A549 (cell line): ENCODE measurements around the gene SULT1A1. TPM values are rescaled to one million over a fixed set of nuclear protein-coding genes. Genes with fewer than 3 reads are reported as not detected.
"Not testable (repeated sequence)": the region's sequence is repeated elsewhere in the genome, so short reads cannot be mapped to it uniquely, and the experiment has no call there.

ENCODE experiments used
- ATAC-seq, 2 experiments: fragments of 200-7000 bp in 1 of 2; fragments of >200 bp in 1 of 2; cut with Nextera tagmentation in 1 of 2; cut with Tn5 transposase in 1 of 2; 3 replicates each; pipeline versions ENCODE4 v1.8.0 to v1.9.1; 2018 to 2020; ENCODE audit warnings: mild to moderate bottlenecking in 1 of 2, moderate library complexity in 1 of 2
- CTCF ChIA-PET: fragments of 300-600 bp; sonication (Branson Sonifier 250); formaldehyde crosslinking; extraction: SDS; loops from one replicate; lab custom pipeline; 2021; ENCODE audit warnings: antibody characterized with exemption, inconsistent platforms; lab: Yijun Ruan, JAX
- POLR2A ChIA-PET: fragments of 350-600 bp; formaldehyde crosslinking; extraction: SDS; loops from one replicate; lab custom pipeline; 2021; ENCODE audit warnings: antibody characterized with exemption, inconsistent platforms; lab: Yijun Ruan, JAX
- DNase-seq, 2 experiments: peaks; one replicate each; pipeline versions ENCODE4 v3.0.0 to v3.0.0-alpha.2; 2011 to 2016; ENCODE audit warnings: low read depth in 1 of 2, low spot score in 1 of 2
- FAIRE-seq: peaks from 2 replicates; lab custom pipeline; 2011; peaks lifted over from hg19 to GRCh38; lab: Jason Lieb, UNC
- H3K27ac ChIP-seq, 2 experiments: fragments of >200 bp; sonication (Bioruptor Twin); formaldehyde crosslinking; 3 replicates each; pipeline ENCODE4 v1.5.1; 2016 to 2017
- H3K4me1 ChIP-seq: fragments of >200 bp; sonication (Bioruptor Twin); formaldehyde crosslinking; 3 replicates; pipeline ENCODE4 v1.6.1; 2016
- H3K4me2 ChIP-seq: fragments of >200 bp; sonication (Bioruptor Twin); formaldehyde crosslinking; 3 replicates; pipeline ENCODE4 v1.6.1; 2016
- H3K4me3 ChIP-seq: fragments of >200 bp; sonication (Bioruptor Twin); formaldehyde crosslinking; 3 replicates; pipeline ENCODE4 v1.5.1; 2016
- H3K9me3 ChIP-seq: fragments of >200 bp; sonication (Bioruptor Twin); formaldehyde crosslinking; 3 replicates; pipeline ENCODE4 v1.6.1; 2016
- CBX8 ChIP-seq: fragments of 200-600 bp; sonication (generic); IDR thresholded peaks from 2 replicates; pipeline ENCODE4 v1.6.1; 2016
- CEBPB ChIP-seq, 2 experiments: fragments of >200 bp in 1 of 2; sonication (Bioruptor Twin) in 1 of 2; formaldehyde crosslinking in 1 of 2; IDR thresholded peaks; 2 replicates each; pipeline ENCODE4 v1.6.1; 2012 to 2016
- ESRRA ChIP-seq: fragments of 150-350 bp; IDR thresholded peaks from 2 replicates; pipeline ENCODE4 v1.6.1; 2014; ENCODE audit warnings: mild to moderate bottlenecking, low read length, borderline replicate concordance
- GATA3 ChIP-seq: IDR thresholded peaks from 2 replicates; pipeline ENCODE4 v1.6.1; 2012; ENCODE audit warnings: borderline replicate concordance
- HOXB5 ChIP-seq: fragments of 250-450 bp; sonication (Bioruptor Pico); IDR thresholded peaks from 2 replicates; pipeline ENCODE4 v1.5.0; 2020; ENCODE audit warnings: mild to moderate bottlenecking, moderate library complexity
- JUN ChIP-seq, 2 experiments: fragments of >200 bp; sonication (Bioruptor Twin); formaldehyde crosslinking; IDR thresholded peaks; 2 replicates in 1 of 2; 3 replicates in 1 of 2; pipeline ENCODE4 v1.6.1; 2016 to 2017
- JUNB ChIP-seq: fragments of >200 bp; sonication (Bioruptor Twin); formaldehyde crosslinking; IDR thresholded peaks from 2 replicates; pipeline ENCODE4 v1.6.1; 2016
- MAX ChIP-seq: IDR thresholded peaks from 2 replicates; pipeline ENCODE4 v1.6.1; 2012
- NPAS2 ChIP-seq: fragments of 250-450 bp; sonication (Bioruptor Pico); IDR thresholded peaks from 2 replicates; pipeline ENCODE4 v1.8.0; 2022; ENCODE audit warnings: mild to moderate bottlenecking, moderate library complexity, borderline replicate concordance
- PHF8 ChIP-seq: fragments of 200-600 bp; sonication (generic); IDR thresholded peaks from 2 replicates; pipeline ENCODE4 v1.6.1; 2016; ENCODE audit warnings: low read depth, mild to moderate bottlenecking, antibody characterized with exemption, moderate library complexity, borderline replicate concordance
- POLR2A ChIP-seq: IDR thresholded peaks from 2 replicates; pipeline ENCODE4 v1.6.1; 2012; ENCODE audit warnings: mild to moderate bottlenecking, low read length
- RAD21 ChIP-seq, 2 experiments: fragments of >200 bp in 1 of 2; sonication (Bioruptor Twin) in 1 of 2; formaldehyde crosslinking in 1 of 2; IDR thresholded peaks in 1 of 2; conservative IDR thresholded peaks in 1 of 2; 2 replicates in 1 of 2; 3 replicates in 1 of 2; pipeline ENCODE4 v1.6.1; 2012 to 2018; ENCODE audit warnings: inconsistent platforms in 1 of 2
- RARB ChIP-seq: fragments of 250-450 bp; sonication (Bioruptor Pico); IDR thresholded peaks from 2 replicates; pipeline ENCODE4 v1.8.0; 2021; ENCODE audit warnings: mild to moderate bottlenecking, moderate library complexity
- SMC3 ChIP-seq: fragments of >200 bp; sonication (Bioruptor Twin); formaldehyde crosslinking; IDR thresholded peaks from 3 replicates; pipeline ENCODE4 v1.6.1; 2018; ENCODE audit warnings: inconsistent platforms
- SREBF2 ChIP-seq: fragments of 450-650 bp; IDR thresholded peaks from 2 replicates; pipeline ENCODE4 v1.6.1; 2014; ENCODE audit warnings: mild to moderate bottlenecking, moderate library complexity
- TFCP2L1 ChIP-seq: fragments of 250-450 bp; sonication (Bioruptor Pico); IDR thresholded peaks from 2 replicates; pipeline ENCODE4 v1.5.0; 2021; ENCODE audit warnings: mild to moderate bottlenecking
- WGBS: methylation state at CpG from one replicate; pipeline ENCODE4 v1.1.6; 2017; ENCODE audit errors: missing lambda C conversion rate; 5-methylcytosine and 5-hydroxymethylcytosine counted together
- polyA plus RNA-seq, 4 experiments: library from polyadenylated mRNA; depleted of rRNA in 3 of 4; stranded (reverse); fragments of >200 nt; fragmentation: RNase III in 1 of 4; extraction: RNeasy Plus Mini Kit Qiagen cat#74134 plus additional on column Dnase treatment in 1 of 4; gene quantifications; 2 replicates in 3 of 4; 3 replicates in 1 of 4; pipeline ENCODE4 v1.2.3, GENCODE V29; 2011 to 2017
- TF ChIP-seq, protein P1 (sequence below): fragments of >200 bp; sonication (Bioruptor Twin); formaldehyde crosslinking; IDR thresholded peaks from 3 replicates; pipeline ENCODE4 v1.5.1; 2016
- TF ChIP-seq, protein P2 (sequence below): fragments of 250-450 bp; sonication (Bioruptor Pico); IDR thresholded peaks from 2 replicates; pipeline ENCODE4 v1.5.0; 2020; ENCODE audit warnings: low read depth, mild to moderate bottlenecking, moderate library complexity
- TF ChIP-seq, protein P3 (sequence below): fragments of 450-650 bp; IDR thresholded peaks from 2 replicates; pipeline ENCODE4 v1.6.1; 2014; ENCODE audit warnings: antibody characterized with exemption

Gene SULT1A1
- polyA plus RNA-seq, 2 of the 4 experiments (the other 2 are of a cell fraction), result 2.5 to 4.0 TPM

- TF ChIP-seq, protein P1, sequence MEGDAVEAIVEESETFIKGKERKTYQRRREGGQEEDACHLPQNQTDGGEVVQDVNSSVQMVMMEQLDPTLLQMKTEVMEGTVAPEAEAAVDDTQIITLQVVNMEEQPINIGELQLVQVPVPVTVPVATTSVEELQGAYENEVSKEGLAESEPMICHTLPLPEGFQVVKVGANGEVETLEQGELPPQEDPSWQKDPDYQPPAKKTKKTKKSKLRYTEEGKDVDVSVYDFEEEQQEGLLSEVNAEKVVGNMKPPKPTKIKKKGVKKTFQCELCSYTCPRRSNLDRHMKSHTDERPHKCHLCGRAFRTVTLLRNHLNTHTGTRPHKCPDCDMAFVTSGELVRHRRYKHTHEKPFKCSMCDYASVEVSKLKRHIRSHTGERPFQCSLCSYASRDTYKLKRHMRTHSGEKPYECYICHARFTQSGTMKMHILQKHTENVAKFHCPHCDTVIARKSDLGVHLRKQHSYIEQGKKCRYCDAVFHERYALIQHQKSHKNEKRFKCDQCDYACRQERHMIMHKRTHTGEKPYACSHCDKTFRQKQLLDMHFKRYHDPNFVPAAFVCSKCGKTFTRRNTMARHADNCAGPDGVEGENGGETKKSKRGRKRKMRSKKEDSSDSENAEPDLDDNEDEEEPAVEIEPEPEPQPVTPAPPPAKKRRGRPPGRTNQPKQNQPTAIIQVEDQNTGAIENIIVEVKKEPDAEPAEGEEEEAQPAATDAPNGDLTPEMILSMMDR, result no peak
- TF ChIP-seq CEBPB (IDR thresholded peaks at IDR 0.05) (no peak), POLR2A (no peak), GATA3 (no peak), JUN (IDR thresholded peaks at IDR 0.05) (no peak)
These were observed 40.8 kb downstream of the SULT1A1 start (continued) for GRCh38 chr16:28569021-28569420.

DNA sequence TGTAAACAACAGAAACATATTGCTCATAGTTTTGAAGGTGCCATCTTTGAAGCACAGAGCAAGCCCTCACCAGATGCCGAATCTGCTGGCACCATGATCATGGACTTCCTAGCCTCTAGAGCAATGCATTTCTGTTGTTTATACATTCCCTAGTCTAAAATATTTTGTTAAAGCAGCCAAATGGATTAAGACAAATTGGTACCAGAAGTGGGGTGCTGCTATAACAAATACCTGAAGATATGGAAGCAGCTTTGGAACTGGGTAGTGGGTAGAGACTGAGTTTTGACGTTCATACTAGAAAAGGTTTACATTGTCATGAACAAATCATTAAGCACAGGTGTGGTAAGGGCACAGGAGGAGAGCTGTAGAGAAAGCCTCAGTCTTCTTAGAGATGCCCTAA, 42.6 kb downstream of the SULT1A1 start:
- DNase-seq (no peak), ATAC-seq (no peak), FAIRE-seq (no peak)
- no peak overlapping the region for H3K27ac ChIP-seq
- H3K4me1 ChIP-seq, result no peaks in the 10 kb centered on the region
- 89% methylated on average over 2 of the region's 2 CpGs for WGBS
- ChIA-PET CTCF (interaction anchor here (0.6 kb wide), 1 partner anchor 30 kb away, joined by 5 read pairs; the partner anchor contains the start of gene SULT1A2), POLR2A (no interaction called here)
- peaks cover 15% of the 10 kb centered on the region; the same call in 2 of the 3 replicates for H3K9me3 ChIP-seq
- no peak for TF ChIP-seq JUNB
- no peak for TF ChIP-seq NPAS2 (CRISPR knock-in tag)
- no peak for TF ChIP-seq SREBF2
- no peak for TF ChIP-seq RAD21 (conservative IDR thresholded peaks at IDR 0.05 in 1 of 2, IDR thresholded peaks at IDR 0.05 in 1 of 2)
- TF ChIP-seq HOXB5 (CRISPR knock-in tag), result no peak
- no peak for TF ChIP-seq CBX8
- TF ChIP-seq JUN (IDR thresholded peaks at IDR 0.05), result no peak
- no peak for TF ChIP-seq TFCP2L1 (CRISPR knock-in tag)
- no peak for TF ChIP-seq MAX
- TF ChIP-seq ESRRA, result no peak
- no peak for TF ChIP-seq PHF8
- no peak for TF ChIP-seq RARB (CRISPR knock-in tag)
- TF ChIP-seq SMC3, result no peak
- TF ChIP-seq, protein P2, sequence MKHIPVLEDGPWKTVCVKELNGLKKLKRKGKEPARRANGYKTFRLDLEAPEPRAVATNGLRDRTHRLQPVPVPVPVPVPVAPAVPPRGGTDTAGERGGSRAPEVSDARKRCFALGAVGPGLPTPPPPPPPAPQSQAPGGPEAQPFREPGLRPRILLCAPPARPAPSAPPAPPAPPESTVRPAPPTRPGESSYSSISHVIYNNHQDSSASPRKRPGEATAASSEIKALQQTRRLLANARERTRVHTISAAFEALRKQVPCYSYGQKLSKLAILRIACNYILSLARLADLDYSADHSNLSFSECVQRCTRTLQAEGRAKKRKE (CRISPR knock-in tag), result no peak
- TF ChIP-seq, protein P3, sequence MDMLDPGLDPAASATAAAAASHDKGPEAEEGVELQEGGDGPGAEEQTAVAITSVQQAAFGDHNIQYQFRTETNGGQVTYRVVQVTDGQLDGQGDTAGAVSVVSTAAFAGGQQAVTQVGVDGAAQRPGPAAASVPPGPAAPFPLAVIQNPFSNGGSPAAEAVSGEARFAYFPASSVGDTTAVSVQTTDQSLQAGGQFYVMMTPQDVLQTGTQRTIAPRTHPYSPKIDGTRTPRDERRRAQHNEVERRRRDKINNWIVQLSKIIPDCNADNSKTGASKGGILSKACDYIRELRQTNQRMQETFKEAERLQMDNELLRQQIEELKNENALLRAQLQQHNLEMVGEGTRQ, result no peak
- TF ChIP-seq, all 56 proteins: peak for 0
- H3K4me3 ChIP-seq, result no peak overlapping the region
- no peak overlapping the region for H3K4me2 ChIP-seq

DNA sequence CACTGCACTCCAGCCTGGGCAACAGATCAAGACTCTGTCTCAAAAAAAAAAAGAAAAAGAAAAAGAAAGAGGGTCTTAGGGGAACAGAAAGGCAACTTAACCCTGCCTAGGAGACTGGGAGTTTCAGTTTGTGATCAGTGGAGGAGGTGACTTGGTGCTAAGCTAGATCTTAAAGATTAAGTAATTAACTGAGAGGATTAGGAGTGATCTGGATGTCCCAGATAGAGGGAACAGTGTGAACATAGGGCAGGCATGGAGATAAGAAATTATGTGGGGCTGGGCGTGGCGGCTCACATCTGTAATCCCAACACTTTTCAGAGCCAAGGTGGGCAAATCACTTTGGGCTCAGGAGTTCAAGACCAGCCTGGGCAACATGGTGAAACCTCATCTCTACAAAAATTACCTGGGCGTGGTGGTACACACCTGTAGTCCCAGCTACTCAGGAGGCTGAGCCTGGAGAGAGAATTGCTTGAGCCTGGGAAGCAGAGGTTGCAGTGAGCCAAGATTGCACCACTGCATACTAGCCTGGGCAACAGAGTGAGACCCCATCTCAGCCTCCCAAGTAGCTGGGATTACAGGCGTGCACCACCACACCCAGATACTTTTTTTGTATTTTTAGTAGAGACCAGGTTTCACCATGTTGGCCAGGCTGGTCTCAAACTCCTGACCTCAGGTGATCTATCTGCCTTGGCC, 43.5 kb downstream of the SULT1A1 start:
- POLR2A ChIA-PET, DNase-seq, H3K4me2 ChIP-seq, ATAC-seq, H3K4me3 ChIP-seq, H3K4me1 ChIP-seq, H3K27ac ChIP-seq, FAIRE-seq: not testable (repeated sequence)
- 91% methylated on average over 4 of the region's 4 CpGs for WGBS
- H3K9me3 ChIP-seq, result peaks cover 15% of the 10 kb centered on the region; the same call in 2 of the 3 replicates
- CTCF ChIA-PET, result interaction anchor here (0.7 kb wide), 1 partner anchor 434 kb away, joined by 3 read pairs; no protein-coding TSS in a partner anchor
